ENCODE measurements around the gene FNBP1. TPM values are rescaled to one million over a fixed set of nuclear protein-coding genes. Genes with fewer than 3 reads are reported as not detected.

The FNBP1 gene
- total RNA-seq, 2 experiments from 2014 or later = 198 TPM

- no peaks in the 10 kb centered on the region for H3K27me3 Mint-ChIP-seq
- no peaks in the 10 kb centered on the region for H3K9me3 Mint-ChIP-seq
- peak overlapping the region; percentile 65 for H3K4me3 Mint-ChIP-seq
- H3K4me1 Mint-ChIP-seq = peaks cover 48% of the 10 kb centered on the region
- DNase-seq = no peak
- H3K27ac Mint-ChIP-seq = peak overlapping the region; percentile 87
- H3K36me3 Mint-ChIP-seq = peaks cover 20% of the 10 kb centered on the region
These were observed 203.5 kb downstream of the FNBP1 start for GRCh38 chr9:129839324-129840023.

- H3K9me3 Mint-ChIP-seq = no peaks in the 10 kb centered on the region
- H3K27me3 Mint-ChIP-seq = no peaks in the 10 kb centered on the region
- peak overlapping the region; percentile 65 for H3K4me3 Mint-ChIP-seq
- H3K4me1 Mint-ChIP-seq = peaks cover 54% of the 10 kb centered on the region
- peak overlapping the region; percentile 87 for H3K27ac Mint-ChIP-seq
- peaks cover 25% of the 10 kb centered on the region for H3K36me3 Mint-ChIP-seq
- peak; percentile 56 for DNase-seq
These were observed 204.2 kb downstream of the FNBP1 start for GRCh38 chr9:129838707-129839259.

Other genes starting within 250 kb of the FNBP1 start
- gene TOR1B, start 240.0 kb downstream of the FNBP1 start, total RNA-seq = 10 to 100 TPM; 18.7 to 19.8 TPM
- 10 to 100 TPM; 42.6 to 42.8 TPM for gene TOR1A, start 219.1 kb downstream of the FNBP1 start, total RNA-seq
- gene C9orf78, start 207.9 kb downstream of the FNBP1 start, total RNA-seq = 10 to 100 TPM; 66.3 to 68.2 TPM
- gene USP20, start 207.7 kb downstream of the FNBP1 start, total RNA-seq = 10 to 100 TPM; 51.1 to 55.4 TPM
- gene GPR107, start 10.7 kb upstream of the FNBP1 start, total RNA-seq = 10 to 100 TPM; 17.7 to 19.4 TPM
- 10 to 100 TPM; 10.5 to 11.9 TPM for gene NCS1, start 129.2 kb upstream of the FNBP1 start, total RNA-seq
- gene HMCN2, start 222.6 kb upstream of the FNBP1 start, total RNA-seq = not detected